Panc1 (cell line): ENCODE data around the gene KYNU. TPM values are rescaled to one million over a fixed set of nuclear protein-coding genes. Genes with fewer than 3 reads are reported as not detected.

Experiments used
- ATAC-seq: fragments of 200-7000 bp; cut with Tn5 transposase; 2 replicates; pipeline ENCODE4 v1.9.1; 2020; ENCODE audit warnings: mild to moderate bottlenecking, moderate library complexity
- BruUV-seq: library from RNA; stranded (reverse); fragments of 400-500 nt; replicated peaks from 2 replicates; lab custom pipeline; 2021; lab: Mats Ljungman, UMichigan
- CTCF ChIA-PET: fragments of 300-600 bp; sonication (Branson Sonifier 250); formaldehyde crosslinking; loops from one replicate; lab custom pipeline; 2022; ENCODE audit warnings: antibody characterized with exemption; lab: Charles Lee
- POLR2A ChIA-PET: fragments of 300-600 bp; sonication (Branson Sonifier 250); formaldehyde crosslinking; loops from one replicate; lab custom pipeline; 2022; ENCODE audit warnings: antibody characterized with exemption; lab: Charles Lee
- DNase-seq: peaks from one replicate; pipeline ENCODE4 v3.0.0-alpha.2; 2010; ENCODE audit warnings: low read depth, low spot score
- H3K27ac ChIP-seq: 2 replicates; pipeline ENCODE4 v1.5.1; 2011; ENCODE audit warnings: mild to moderate bottlenecking, low read length, inconsistent platforms
- H3K27me3 ChIP-seq: fragments of 200-500 bp; sonication (Bioruptor generic); 2 replicates; pipeline ENCODE4 v1.6.0; 2014; ENCODE audit warnings: low read length, inconsistent platforms; ENCODE audit not compliant: control insufficient read depth, insufficient read depth
- H3K36me3 ChIP-seq: fragments of 200-500 bp; sonication (Bioruptor generic); 2 replicates; pipeline ENCODE4 v1.5.1; 2014; ENCODE audit warnings: inconsistent platforms, mild to moderate bottlenecking, low read length, moderate library complexity; ENCODE audit not compliant: control insufficient read depth, insufficient read depth
- H3K4me1 ChIP-seq: 2 replicates; pipeline ENCODE4 v1.5.1; 2011; ENCODE audit warnings: inconsistent platforms, mild to moderate bottlenecking, low read length, moderate library complexity; ENCODE audit not compliant: control insufficient read depth, insufficient read depth
- H3K4me3 ChIP-seq, 2 experiments: 2 replicates each; pipeline ENCODE4 v1.5.1; 2011 to 2012; ENCODE audit warnings: low read depth in 2 of 2, low read length in 2 of 2, mild to moderate bottlenecking in 2 of 2, inconsistent platforms in 1 of 2, moderate library complexity in 1 of 2
- H3K9me3 ChIP-seq: fragments of 200-500 bp; sonication (Bioruptor generic); 2 replicates; pipeline ENCODE4 v1.5.1; 2014; ENCODE audit warnings: low read depth, mild to moderate bottlenecking, inconsistent platforms, low read length, moderate library complexity; ENCODE audit not compliant: control insufficient read depth, insufficient read depth
- CTCF ChIP-seq: fragments of 450-650 bp; IDR thresholded peaks from 2 replicates; pipeline ENCODE4 v1.5.1; 2017; ENCODE audit warnings: mild to moderate bottlenecking
- POLR2AphosphoS5 ChIP-seq: IDR thresholded peaks from 2 replicates; pipeline ENCODE4 v1.6.1; 2012; ENCODE audit warnings: mild to moderate bottlenecking, low read depth, low read length, moderate library complexity
- REST ChIP-seq, 2 experiments: IDR thresholded peaks; 2 replicates each; pipeline ENCODE4 v1.6.1; 2011 to 2012; ENCODE audit warnings: low read depth in 2 of 2, control low read depth in 1 of 2, low read length in 1 of 2, mild to moderate bottlenecking in 1 of 2, moderate library complexity in 1 of 2; ENCODE audit not compliant: insufficient read depth in 1 of 2
- SIN3A ChIP-seq: IDR thresholded peaks from 2 replicates; pipeline ENCODE4 v1.6.1; 2012; ENCODE audit warnings: low read depth, mild to moderate bottlenecking, low read length, moderate library complexity, borderline replicate concordance; ENCODE audit not compliant: insufficient read depth
- TCF7L2 ChIP-seq: IDR thresholded peaks from 2 replicates; pipeline ENCODE4 v1.6.1; 2011; ENCODE audit warnings: mild to moderate bottlenecking, low read depth, low read length, inconsistent platforms
- in situ Hi-C: cut with HindIII; loops from 2 replicates; pipeline ENCODE4 v1.10.0; 2016; ENCODE audit warnings: low sequenced_read_pairs, low pct_unique_long_range_greater_than_20kb
- intact Hi-C: fragments of 100-400 bp; cut with micrococcal nuclease; formaldehyde crosslinking; loops from one replicate; pipeline ENCODE4 v1.10.0; 2022; ENCODE audit not compliant: unreplicated experiment
- total RNA-seq: library from RNA; stranded (reverse); gene quantifications from one replicate; pipeline ENCODE4 v1.2.1, GENCODE V29; 2021; ENCODE audit not compliant: unreplicated experiment

KYNU gene
- total RNA-seq, 1 experiment from 2014 or later, result not detected

- Histone ChIP-seq H3K4me3 (no peak overlapping the region), H3K36me3 (no peaks in the 10 kb centered on the region), H3K27me3 (no peaks in the 10 kb centered on the region), H3K4me1 (no peaks in the 10 kb centered on the region), H3K9me3 (no peaks in the 10 kb centered on the region), H3K27ac (no peak overlapping the region)
- ChIA-PET CTCF (no interaction called here), POLR2A (no interaction called here)
- intact Hi-C loops, result no loop called here
- TF ChIP-seq POLR2AphosphoS5 (no peak), CTCF (no peak), REST (IDR thresholded peaks at IDR 0.05; ENCODE audit: insufficient read depth in 1 of 2, low read depth in 2 of 2, low read length in 1 of 2) (no peak), SIN3A (no peak), TCF7L2 (no peak)
- in situ Hi-C loops, result no loop called here
- no TSS peak for BruUV-seq
- ATAC-seq (no peak), DNase-seq (no peak)
These were observed 3.6 kb upstream of the KYNU start for GRCh38 chr2:142873831-142874287.

- CTCF ChIA-PET, result no interaction called here
- Histone ChIP-seq H3K4me1 (no peaks in the 10 kb centered on the region), H3K36me3 (no peaks in the 10 kb centered on the region), H3K27me3 (no peaks in the 10 kb centered on the region), H3K4me3 (no peak overlapping the region), H3K27ac (no peak overlapping the region), H3K9me3 (no peaks in the 10 kb centered on the region)
- TF ChIP-seq SIN3A (no peak), TCF7L2 (no peak), CTCF (no peak), REST (IDR thresholded peaks at IDR 0.05; ENCODE audit: insufficient read depth in 1 of 2, low read depth in 2 of 2, low read length in 1 of 2) (no peak), POLR2AphosphoS5 (no peak)
- in situ Hi-C loops (no loop called here), intact Hi-C loops (no loop called here)
- POLR2A ChIA-PET, result no interaction called here
- DNase-seq (peak; percentile 67), ATAC-seq (peak; percentile 85; the same call in 1 of the 2 replicates)
- BruUV-seq, result no TSS peak
These were observed 3.1 kb upstream of the KYNU start for GRCh38 chr2:142874293-142874814.
